DND-41 (cell line): Measurements from ENCODE around the gene GTF2F2.

Source experiments
- ATAC-seq: fragments of 200-7000 bp; cut with Tn5 transposase; 3 replicates; pipeline ENCODE4 v1.9.1; 2021; ENCODE audit warnings: low read depth; ENCODE audit not compliant: insufficient read depth
- DNase-seq: peaks from one replicate; pipeline ENCODE4 v3.0.0-alpha.2; 2020
- H2AFZ ChIP-seq: 2 replicates; pipeline ENCODE4 v1.6.0; 2012; ENCODE audit warnings: low read depth, low read length
- H3K27ac ChIP-seq: 2 replicates; pipeline ENCODE4 v1.5.1; 2012; ENCODE audit warnings: low read length, inconsistent platforms
- H3K27me3 ChIP-seq: fragments of 200-600 bp; sonication (generic); 2 replicates; pipeline ENCODE4 v1.6.0; 2012; ENCODE audit warnings: low read length, mild to moderate bottlenecking, inconsistent platforms; ENCODE audit not compliant: insufficient read depth, poor library complexity
- H3K36me3 ChIP-seq: 2 replicates; pipeline ENCODE4 v1.5.1; 2012; ENCODE audit warnings: low read length, inconsistent platforms; ENCODE audit not compliant: insufficient read depth
- H3K4me1 ChIP-seq: 2 replicates; pipeline ENCODE4 v1.5.1; 2012; ENCODE audit warnings: mild to moderate bottlenecking, low read length; ENCODE audit not compliant: insufficient read depth
- H3K4me2 ChIP-seq: 2 replicates; pipeline ENCODE4 v1.6.0; 2012; ENCODE audit warnings: mild to moderate bottlenecking, moderate library complexity, low read length, inconsistent platforms; ENCODE audit not compliant: insufficient read depth
- H3K4me3 ChIP-seq, 2 experiments: fragments of 200-600 bp in 1 of 2; shearing (Covaris generic) in 1 of 2; 2 replicates each; pipeline ENCODE4 v1.5.1; 2012 to 2016; ENCODE audit warnings: inconsistent platforms in 2 of 2, low read length in 2 of 2, mild to moderate bottlenecking in 2 of 2, low read depth in 1 of 2, moderate library complexity in 1 of 2
- H3K79me2 ChIP-seq: 2 replicates; pipeline ENCODE4 v1.6.0; 2012; ENCODE audit warnings: low read length, inconsistent platforms; ENCODE audit not compliant: insufficient read depth
- H3K9ac ChIP-seq: 2 replicates; pipeline ENCODE4 v1.6.0; 2012; ENCODE audit warnings: low read depth, mild to moderate bottlenecking, inconsistent platforms, low read length, moderate library complexity
- H3K9me3 ChIP-seq: 2 replicates; pipeline ENCODE4 v1.5.1; 2012; ENCODE audit warnings: low read length, moderate library complexity, mild to moderate bottlenecking, inconsistent platforms; ENCODE audit not compliant: insufficient read depth, severe bottlenecking
- H4K20me1 ChIP-seq: 2 replicates; pipeline ENCODE4 v1.6.0; 2012; ENCODE audit warnings: low read length; ENCODE audit not compliant: insufficient read depth
- EZH2 ChIP-seq: IDR thresholded peaks from 3 replicates; pipeline ENCODE4 v1.6.1; 2012; ENCODE audit warnings: borderline replicate concordance, low read depth, mild to moderate bottlenecking, moderate library complexity, low read length, inconsistent platforms; ENCODE audit not compliant: severe bottlenecking
- TF ChIP-seq, protein P1 (sequence below): IDR thresholded peaks from 2 replicates; pipeline ENCODE4 v1.5.1; 2012; ENCODE audit warnings: borderline replicate concordance, low read length, moderate library complexity, mild to moderate bottlenecking; ENCODE audit not compliant: poor library complexity, severe bottlenecking; ENCODE audit errors: extremely low read depth

Gene GTF2F2

GRCh38 chr13:45113233-45114224 is 6.8 kb upstream of the GTF2F2 start:
- TF ChIP-seq, protein P1, sequence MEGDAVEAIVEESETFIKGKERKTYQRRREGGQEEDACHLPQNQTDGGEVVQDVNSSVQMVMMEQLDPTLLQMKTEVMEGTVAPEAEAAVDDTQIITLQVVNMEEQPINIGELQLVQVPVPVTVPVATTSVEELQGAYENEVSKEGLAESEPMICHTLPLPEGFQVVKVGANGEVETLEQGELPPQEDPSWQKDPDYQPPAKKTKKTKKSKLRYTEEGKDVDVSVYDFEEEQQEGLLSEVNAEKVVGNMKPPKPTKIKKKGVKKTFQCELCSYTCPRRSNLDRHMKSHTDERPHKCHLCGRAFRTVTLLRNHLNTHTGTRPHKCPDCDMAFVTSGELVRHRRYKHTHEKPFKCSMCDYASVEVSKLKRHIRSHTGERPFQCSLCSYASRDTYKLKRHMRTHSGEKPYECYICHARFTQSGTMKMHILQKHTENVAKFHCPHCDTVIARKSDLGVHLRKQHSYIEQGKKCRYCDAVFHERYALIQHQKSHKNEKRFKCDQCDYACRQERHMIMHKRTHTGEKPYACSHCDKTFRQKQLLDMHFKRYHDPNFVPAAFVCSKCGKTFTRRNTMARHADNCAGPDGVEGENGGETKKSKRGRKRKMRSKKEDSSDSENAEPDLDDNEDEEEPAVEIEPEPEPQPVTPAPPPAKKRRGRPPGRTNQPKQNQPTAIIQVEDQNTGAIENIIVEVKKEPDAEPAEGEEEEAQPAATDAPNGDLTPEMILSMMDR, result no peak
- TF ChIP-seq EZH2, result no peak
- Histone ChIP-seq H3K9me3 (no peaks in the 10 kb centered on the region), H3K9ac (no peak overlapping the region), H3K4me3 (no peak overlapping the region), H3K4me1 (no peaks in the 10 kb centered on the region), H3K4me2 (no peak overlapping the region), H4K20me1 (no peaks in the 10 kb centered on the region), H3K27ac (no peak overlapping the region), H3K36me3 (no peaks in the 10 kb centered on the region), H3K79me2 (no peaks in the 10 kb centered on the region), H3K27me3 (no peaks in the 10 kb centered on the region), H2AFZ (no peak overlapping the region)
- DNase-seq (no peak), ATAC-seq (no peak)

DNA sequence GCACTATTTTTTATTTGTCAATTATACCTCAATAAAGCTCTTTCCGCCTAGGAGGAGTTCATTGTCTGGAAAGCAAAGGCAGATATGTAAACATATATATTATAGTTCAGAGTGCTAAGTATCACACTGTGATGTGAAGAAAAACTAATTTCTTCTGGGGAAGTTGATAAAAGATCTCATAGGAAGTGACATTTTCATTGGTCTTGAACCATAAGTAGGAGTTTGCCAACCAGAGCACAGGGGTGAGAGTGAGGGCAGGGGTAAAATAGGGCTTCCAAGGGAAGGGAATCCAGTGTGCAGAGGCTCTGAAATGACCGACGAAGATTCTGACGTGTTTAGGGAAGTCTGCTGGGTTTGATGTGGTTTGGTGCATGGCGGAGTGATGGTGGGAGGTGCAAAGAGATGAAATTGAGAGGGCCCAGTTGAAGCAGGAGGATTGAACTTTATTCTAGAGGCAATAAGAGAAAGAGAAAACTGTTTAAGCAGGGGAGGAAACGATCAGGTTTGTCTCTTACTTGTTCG is 780 bp upstream of the GTF2F2 start:
- peak overlapping the region; percentile 92 for H2AFZ ChIP-seq
- peaks cover 42% of the 10 kb centered on the region for H3K79me2 ChIP-seq
- H3K27me3 ChIP-seq, result no peaks in the 10 kb centered on the region
- H4K20me1 ChIP-seq, result peaks cover 3% of the 10 kb centered on the region; the same call in 1 of the 2 replicates
- peak; percentile 72 for DNase-seq
- TF ChIP-seq, protein P1, result no peak
- TF ChIP-seq EZH2, result no peak
- peaks cover 34% of the 10 kb centered on the region for H3K4me1 ChIP-seq
- H3K36me3 ChIP-seq, result no peaks in the 10 kb centered on the region; the same call in 1 of the 2 replicates
- H3K4me2 ChIP-seq, result peak overlapping the region; percentile 93
- peak overlapping the region; percentile 68 for H3K9ac ChIP-seq
- peak overlapping the region; percentile 74 for H3K27ac ChIP-seq
- ATAC-seq, result peak; percentile 80
- H3K9me3 ChIP-seq, result no peaks in the 10 kb centered on the region
- peak overlapping the region; percentile 70 to 77; a peak in 3 of 4 replicates for H3K4me3 ChIP-seq

DNA sequence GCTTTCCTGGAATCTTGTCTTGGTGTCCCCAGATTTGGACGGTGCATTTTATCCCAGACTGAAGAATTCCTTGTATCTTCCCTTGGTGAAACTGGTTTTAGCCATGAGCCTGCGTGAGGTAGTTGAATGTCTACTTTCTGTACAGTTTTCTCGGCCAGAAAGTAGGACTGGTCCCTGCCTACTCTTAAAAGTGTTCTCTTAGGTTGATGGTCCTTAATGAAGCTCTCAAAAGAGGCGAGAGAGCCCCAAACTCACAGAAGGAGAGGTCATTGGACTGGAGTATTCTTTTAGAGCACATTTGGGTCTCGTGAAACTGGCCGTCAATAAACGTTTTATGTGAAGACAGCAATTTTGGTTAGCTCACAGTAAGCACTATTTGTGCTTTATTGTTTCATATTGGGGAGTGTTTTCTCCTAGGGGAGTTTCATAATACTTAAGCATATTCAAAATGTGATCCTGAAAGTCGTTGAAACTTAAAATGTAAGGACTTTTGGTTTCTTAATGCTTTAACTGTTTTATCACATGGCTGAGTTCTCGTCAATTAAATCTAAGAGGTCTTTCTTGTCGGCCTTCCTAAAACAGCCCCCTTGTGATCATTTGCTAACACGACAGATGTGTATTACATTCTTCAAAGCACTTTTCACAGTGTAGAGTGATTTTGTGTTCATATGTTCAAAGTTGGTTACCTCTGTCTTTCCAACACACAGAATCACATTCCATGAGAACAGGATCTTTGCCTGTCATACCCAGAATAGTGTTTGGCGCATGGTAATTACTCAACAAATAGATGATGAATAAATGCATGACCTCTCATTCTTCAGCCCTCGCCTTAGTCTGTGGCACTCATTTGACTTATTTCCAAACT is 889 bp downstream of the GTF2F2 start:
- Histone ChIP-seq H3K36me3 (no peaks in the 10 kb centered on the region; the same call in 1 of the 2 replicates), H3K9me3 (no peaks in the 10 kb centered on the region), H3K27me3 (no peaks in the 10 kb centered on the region), H4K20me1 (peaks cover 9% of the 10 kb centered on the region; the same call in 1 of the 2 replicates), H3K9ac (peak overlapping the region; percentile 68), H3K79me2 (peaks cover 58% of the 10 kb centered on the region), H3K4me2 (peak overlapping the region; percentile 93), H2AFZ (peak overlapping the region; percentile 92), H3K27ac (peak overlapping the region; percentile 72), H3K4me3 (peak overlapping the region; percentile 70 to 77), H3K4me1 (peaks cover 34% of the 10 kb centered on the region)
- no peak for TF ChIP-seq EZH2
- TF ChIP-seq, protein P1, result peak; percentile 31
- DNase-seq (no peak), ATAC-seq (peak; percentile 27; the same call in 1 of the 3 replicates)
